HG03196 (cell line): ENCODE data around the gene SHTN1.

Experiments
- ATAC-seq: cut with Tn5 transposase; IDR thresholded peaks from one replicate; pipeline ENCODE4 v1.9.1; 2021; ENCODE audit not compliant: unreplicated experiment

Gene SHTN1

DNA sequence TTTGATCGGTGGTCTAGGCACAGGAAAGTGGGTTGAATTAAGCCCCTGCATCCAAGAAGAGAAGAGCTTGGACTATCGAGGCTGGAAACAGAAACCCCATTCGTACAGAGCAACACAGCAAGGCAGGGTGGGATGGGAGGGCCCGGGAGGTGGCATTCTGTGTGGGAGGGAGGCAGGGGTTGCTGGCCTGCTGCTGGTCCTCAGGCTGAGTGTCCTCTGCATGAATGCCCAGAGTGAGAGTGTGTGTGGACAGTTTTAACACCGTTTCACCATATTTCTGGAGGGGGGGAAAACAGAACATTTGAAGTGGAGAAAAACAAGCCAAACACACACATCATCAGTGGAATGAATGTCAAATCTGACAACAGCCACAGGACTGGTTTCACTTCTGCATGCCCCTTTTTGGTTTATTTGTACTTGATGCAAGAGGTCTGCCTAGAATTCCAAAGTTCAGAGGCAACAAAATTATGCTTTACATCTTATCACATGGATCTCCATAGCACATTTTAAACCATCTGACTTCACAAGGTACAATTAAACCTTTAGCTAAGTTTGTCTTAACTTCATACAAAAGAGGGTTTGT, 166.8 kb downstream of the SHTN1 start:
- no peak for ATAC-seq

DNA sequence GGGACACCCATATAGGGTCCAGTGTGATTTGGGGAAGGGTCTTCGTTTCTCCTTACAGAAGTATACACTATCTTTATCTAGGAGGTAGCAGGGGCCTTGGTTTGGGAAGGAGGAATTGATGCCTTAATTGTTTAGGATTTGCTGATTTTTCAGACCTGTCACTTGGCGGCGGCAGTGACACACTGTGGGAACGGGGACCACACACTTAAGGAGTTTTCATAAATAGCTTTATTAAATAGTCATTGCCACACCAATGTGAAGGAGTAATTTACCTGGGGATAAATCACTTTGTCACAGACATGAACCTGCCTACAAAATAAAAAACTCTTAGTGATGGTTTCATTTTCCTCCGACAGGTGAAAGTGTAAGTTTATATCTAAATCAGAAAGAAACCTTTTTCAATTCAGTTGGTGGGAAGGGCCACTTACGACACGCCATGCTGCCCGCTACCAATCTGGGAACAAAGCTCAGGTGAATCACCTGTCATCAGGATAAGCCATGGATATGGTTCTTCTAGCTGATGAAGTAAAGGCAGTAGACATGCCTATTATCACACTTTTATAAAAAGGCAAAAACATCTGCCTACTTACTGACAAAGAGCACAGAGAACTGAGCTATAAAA, 168.0 kb downstream of the SHTN1 start:
- ATAC-seq: no peak

DNA sequence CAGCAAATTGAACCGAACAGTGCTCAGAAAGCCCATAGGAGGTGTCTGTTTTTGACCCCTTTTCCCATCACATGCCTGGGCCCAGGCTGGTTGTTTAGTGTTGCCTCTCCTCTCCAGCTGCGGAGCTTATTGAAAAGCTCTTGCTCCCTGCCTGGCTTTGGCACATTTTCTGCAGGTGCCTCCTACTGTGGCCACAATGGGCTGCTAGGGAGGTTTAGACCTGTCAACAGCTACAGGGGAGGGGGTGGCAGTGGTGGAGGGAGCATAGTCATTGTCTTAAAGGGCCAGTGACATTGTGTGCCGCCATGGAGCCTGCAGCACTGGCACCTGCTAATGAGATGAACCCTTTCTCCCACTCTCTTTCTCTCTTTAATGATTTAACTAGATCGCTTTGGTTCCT, 168.9 kb downstream of the SHTN1 start:
- ATAC-seq: no peak

DNA sequence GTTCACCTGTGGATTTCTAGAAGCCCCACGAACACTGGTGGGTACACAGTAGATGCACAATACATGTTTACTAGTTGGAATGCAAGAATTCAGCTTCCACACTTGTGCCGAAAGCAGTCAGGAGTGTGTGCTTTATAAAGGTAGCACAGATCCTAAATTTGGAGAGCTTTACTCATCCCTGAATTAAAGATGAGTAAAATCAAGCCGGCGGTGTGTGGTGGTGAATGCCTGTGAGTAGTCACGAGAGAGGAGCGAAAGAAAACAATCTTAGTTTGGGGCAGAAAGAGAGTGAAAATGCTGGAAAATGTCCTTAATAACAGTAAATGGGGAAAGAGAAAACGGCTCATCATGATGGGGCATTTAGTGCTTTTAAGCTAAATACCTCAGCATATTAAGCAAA, 169.3 kb downstream of the SHTN1 start:
- ATAC-seq: no peak

DNA sequence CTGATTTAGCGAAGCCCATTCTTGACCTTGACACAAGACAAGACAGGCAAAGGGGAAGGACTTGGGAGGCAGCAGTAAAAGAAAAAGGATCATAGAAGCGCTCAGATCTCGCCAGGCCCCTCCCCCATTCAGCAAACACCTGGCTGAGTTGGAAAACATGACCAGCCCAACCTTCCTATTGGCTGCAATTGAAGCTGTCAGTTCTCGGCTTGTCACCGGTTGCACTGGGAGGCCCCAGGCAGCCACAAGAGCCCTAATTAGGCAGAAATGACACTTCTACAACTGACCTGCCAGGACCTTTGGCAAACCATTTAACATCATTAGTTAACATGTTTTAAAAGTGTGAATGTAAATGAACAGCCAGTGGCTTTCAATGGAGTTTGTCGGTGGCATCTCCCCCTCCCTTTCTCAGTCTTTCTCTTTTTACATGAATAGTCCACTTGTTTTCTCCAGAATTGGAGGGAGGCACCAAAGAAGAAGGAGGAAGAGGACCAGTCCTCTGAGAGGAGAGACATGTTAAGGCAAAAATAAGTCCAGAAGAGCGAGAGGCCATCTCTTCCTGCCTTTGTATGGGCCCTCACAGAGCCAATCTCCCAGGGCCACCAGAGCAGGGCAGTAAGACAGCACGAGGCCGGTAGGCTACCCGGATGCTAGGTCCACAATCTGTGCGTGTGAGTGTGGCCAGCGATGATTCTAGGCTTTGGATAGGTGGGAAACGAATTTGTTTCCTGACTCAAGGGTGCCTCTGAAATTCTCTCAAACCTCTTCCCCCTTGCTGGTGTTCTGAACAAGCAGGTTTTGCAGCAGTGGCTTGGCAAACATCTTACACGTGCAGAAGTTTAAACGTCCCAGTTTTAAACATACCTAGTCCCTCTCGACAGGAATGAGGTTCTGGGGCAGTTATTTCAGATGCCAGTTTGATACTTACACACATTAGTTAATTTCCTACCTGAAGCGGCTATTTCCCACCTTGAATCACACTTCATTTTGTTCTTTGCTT, 170.7 kb downstream of the SHTN1 start:
- ATAC-seq: no peak

DNA sequence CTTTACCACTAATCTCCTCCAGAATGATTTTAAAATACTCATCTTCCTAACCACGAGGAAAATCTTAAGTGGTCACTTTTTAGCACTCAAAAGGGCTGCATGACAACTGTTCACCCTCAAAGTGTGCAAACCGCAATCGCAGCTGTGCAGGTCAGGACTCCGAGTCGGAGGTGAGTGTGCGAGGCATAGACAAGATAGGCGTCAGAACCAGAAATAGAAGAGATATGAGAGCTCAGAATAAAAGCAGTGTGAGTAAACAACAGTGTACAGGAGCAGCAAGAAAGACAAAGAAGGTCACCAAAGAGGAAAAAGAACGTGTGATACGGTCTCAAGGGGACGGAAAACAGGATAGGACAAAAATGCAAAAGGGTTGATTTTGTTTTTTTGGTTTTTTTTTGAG, 173.2 kb downstream of the SHTN1 start:
- ATAC-seq: no peak
